Measurements from ENCODE around the gene CYP2W1.
"Not testable (repeated sequence)": the region's sequence is repeated elsewhere in the genome, so short reads cannot be mapped to it uniquely, and the experiment has no call there.

Gene CYP2W1

DNA sequence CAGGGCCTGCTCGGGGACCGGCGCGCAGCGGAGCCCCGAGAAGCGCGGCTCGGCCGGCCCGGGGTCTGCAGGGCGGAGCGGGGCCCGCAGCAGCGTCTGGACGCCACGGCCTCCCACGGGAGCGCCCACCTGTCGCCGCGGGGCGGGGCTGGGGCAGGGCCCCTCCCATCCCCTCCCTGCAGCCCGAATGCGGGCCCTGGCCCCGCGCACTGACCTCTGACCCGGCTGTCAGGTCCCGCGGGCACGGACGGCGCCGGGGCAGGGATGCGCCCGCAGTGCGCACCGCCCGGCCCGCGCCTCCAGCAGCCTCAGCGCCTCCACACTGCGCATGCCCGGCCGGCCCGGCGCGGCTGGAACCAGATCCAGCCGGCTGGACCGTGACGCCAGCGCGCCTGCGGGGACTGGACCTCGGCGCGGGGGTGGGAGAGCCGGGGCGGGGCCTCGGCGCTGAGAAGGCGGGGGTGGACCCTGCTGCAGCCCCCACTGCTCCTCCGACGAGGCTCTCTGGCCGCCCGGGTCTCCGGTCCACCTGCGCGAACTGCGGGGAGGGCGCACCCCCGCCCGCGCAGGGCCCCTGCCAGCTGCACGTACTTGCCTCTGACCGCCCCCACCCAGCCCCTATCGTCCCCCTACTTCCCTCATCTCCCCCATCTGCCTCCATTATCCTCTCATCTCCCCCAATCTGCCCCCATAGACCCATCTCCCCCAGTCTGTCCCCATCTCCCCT lies 45.2 kb downstream of the CYP2W1 start:
- peak; percentile 69 to 73 for DNase-seq (ENCODE audit: low read depth in 2 of 2)

DNA sequence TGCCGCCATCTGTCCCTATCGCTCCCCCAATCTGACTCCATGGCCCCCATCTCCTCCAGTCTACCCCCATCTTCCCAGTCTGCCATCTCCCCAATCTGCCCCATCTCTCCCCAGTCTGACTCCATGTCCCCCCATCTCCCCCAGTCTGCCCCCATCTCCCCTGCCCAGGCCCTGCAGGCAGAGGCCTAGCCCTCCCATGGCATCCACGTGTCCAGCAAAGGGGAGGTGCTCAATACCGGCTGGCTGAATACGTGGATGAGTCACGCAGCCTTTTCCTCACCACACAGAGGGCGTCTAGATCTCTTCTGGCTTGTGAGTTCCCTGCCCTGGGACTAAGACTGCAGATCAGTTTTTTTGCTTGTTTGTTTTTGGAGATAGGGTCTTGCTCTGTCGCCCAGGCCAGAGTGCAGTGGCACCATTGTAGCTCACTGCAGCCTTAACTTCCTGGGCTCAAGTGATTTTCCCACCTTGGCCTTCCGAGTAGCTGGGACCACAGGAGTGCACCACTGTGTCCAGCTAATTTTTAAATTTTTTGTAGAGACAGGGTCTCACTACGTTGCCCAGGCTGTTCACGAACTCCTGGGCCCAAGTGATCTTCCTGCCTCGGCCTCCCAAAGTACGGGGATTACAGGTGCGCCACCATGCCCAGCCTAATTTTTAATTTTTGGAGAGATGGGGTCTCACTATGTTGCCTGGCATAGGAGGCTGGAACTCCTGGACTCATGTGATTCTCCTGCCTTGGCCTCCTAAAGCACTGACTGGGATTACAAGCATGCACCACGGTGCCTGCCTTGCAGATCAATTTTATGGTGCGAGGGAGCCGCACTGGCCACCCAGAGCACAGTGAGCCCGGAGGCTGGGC lies 46.0 kb downstream of the CYP2W1 start:
- DNase-seq (ENCODE audit: low read depth in 2 of 2): peak; percentile 83 to 87

DNA sequence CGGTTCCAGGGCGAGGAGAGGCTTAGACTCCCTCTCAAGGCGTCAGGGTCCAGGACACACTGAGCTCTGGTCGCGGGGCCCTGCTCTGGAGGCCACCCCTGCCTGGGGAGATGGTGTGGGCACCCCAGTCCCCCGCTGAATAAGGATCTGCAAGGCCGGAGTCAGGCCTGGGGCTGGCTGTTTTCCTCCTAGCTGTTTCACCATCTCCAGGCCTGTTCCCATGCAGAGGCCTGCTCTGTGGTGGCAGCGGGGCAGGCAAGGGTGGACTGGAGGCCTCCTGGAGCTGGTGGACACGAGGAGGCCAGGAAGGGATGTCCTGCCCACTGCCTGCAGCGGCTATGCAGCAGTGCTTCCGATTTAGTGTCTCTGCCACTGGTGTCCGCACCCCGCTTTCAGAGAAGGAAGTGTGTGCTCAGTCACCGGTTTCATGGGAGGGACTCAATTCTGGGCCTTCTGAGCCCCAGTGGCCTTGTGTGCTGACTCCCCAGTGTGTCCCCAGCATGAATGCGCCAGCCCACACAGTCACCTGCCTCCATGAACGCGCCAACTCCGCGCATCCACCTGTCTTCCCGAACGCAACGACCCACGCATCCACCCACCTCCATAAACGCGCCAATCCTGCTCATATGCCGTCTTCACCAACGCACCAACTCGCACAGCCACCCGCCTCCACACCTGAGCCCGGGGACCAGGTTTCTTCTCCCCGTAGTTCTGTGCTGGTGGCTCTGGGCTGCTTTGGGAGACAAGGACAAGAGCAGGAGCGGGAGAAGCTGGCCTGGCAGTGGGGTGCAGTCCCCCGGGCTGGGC lies 46.9 kb downstream of the CYP2W1 start:
- DNase-seq (ENCODE audit: low read depth in 2 of 2): no peak

DNA sequence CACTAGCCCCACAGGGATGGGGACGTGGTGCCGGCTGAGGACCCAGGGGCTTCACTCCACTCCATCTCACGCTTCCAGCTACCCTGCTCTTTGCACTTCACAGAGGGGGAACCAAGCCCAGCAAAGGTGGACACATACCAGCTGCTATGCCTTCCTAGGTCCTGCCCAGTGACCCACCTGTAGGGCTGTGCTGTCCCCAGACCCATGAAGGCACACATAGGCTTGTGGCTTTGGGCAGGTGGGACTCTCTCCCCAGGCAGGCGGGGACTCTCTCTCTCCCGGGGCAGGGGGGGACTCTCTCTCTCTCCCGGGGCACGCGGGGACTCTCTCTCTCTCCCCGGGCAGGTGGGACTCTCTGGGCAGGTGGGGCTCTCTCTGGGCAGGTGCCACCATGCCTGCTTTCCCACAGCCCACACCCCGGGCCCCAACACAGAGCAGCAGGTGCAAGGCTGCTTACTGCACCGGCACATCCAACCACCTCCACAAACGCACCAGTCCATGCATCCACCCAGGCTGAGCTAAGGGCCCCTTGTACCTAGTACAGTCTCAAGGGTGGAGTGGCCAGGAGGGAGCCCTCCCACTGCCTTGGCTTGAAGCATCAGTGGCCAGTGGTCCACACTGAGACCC lies 47.6 kb downstream of the CYP2W1 start:
- no peak for DNase-seq (ENCODE audit: low read depth in 2 of 2)

DNA sequence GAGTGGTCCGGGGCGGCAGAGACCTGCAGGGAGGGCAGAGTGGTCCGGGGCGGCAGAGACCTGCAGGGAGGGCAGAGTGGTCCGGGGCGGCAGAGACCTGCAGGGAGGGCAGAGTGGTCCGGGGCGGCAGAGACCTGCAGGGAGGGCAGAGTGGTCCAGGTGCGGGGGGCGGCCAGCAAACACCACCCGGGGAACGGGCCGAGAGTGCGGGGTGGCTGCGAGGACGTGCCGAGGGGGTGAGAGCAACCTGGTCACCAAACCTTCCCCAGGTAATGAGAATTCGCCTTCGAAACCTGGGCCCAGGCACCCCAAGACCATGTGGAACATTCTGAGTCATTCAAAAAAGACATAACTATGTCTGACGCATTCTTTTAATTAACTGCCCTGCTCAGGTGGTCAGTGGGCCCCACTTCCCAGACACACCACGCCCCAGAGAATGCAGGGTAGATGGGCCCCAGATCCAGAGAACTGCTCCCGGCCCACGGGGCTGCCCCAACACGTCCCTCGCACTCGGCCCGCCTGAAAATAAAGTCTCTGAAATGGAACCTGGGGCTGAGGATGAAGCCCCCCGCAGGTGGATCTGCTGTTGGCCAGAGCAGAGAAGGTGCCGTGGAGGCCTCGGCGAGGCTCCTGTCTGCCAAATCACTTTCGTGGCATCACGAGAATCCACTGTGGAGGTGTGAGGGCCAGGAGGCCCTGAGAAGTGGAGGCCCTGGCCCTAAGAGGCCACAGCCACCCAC lies 48.9 kb downstream of the CYP2W1 start:
- DNase-seq (ENCODE audit: low read depth in 2 of 2): no peak

DNA sequence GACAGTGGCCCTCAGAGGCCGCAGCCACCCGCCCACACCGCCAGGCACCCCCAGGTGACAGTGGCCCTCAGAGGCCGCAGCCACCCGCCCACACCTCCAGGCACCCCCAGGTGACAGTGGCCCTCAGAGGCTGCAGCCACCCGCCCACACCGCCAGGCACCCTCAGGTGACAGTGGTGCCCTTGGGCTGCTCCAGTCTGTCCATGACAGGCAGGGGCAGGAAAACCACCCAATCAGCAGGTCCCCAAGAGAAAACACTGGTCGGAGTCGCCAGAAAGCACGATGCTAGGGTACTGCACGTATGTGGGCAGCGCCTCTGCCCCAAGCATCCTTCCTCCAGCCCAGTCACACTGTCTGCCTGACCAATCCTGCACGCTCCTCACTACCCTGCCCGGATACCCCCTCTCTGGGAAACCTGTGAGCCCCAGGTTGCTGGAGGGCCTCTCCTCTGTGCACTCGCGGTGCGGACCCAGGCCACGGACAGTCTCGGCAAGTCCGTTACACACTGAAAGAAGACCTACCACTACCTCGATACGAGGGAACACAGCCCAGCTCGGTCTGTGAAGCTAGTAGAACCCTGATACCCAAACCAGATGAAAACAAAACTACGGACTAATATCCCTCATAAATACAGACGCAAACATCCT lies 49.7 kb downstream of the CYP2W1 start:
- DNase-seq (ENCODE audit: low read depth in 2 of 2): no peak

DNA sequence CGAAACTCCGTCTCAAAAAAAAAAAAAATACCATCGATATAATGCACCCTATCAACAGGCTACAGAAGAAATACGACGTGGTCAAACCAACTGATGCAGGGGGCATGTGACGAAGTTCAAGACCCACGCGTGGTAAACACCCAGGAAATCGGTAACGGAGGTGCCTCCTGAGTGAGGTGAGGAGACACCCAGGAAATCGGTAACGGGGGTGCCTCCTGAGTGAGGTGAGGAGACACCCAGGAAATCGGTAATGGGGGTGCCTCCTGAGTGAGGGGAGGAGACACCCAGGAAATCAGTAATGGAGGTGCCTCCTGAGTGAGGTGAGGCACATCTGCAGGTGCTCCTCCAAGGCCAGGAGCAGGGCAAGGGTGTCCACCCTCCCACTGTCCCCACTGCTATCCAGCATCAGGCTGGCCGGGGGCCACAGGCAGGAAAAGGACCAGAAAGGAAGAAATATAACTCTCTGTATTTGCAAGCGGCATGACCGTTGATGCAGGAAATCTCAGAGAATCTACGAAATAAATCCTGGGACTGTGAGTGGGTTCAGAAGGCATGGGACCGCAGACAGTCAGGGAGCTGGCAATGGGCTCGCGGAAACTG lies 50.7 kb downstream of the CYP2W1 start:
- DNase-seq (ENCODE audit: low read depth in 2 of 2): no peak

DNA sequence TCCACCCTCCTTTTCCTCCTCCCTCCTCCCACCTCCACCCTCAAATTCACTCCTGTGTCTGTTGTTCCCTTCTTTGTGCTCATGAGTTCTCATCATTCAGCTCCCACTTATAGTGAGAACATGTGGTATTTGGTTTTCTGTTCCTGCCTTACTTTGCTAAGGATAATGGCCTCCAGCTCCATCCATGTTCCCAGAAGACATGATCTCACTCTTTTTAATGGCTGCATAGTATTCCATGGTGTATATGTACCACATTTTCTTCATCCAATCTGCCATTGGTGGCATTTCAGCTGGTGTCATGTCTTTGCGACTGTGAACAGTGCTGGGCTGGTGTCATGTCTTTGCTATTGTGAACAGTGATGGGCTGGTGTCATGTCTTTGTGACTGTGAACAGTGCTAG lies 51.8 kb downstream of the CYP2W1 start:
- not testable (repeated sequence) for DNase-seq (ENCODE audit: low read depth in 2 of 2)

DNA sequence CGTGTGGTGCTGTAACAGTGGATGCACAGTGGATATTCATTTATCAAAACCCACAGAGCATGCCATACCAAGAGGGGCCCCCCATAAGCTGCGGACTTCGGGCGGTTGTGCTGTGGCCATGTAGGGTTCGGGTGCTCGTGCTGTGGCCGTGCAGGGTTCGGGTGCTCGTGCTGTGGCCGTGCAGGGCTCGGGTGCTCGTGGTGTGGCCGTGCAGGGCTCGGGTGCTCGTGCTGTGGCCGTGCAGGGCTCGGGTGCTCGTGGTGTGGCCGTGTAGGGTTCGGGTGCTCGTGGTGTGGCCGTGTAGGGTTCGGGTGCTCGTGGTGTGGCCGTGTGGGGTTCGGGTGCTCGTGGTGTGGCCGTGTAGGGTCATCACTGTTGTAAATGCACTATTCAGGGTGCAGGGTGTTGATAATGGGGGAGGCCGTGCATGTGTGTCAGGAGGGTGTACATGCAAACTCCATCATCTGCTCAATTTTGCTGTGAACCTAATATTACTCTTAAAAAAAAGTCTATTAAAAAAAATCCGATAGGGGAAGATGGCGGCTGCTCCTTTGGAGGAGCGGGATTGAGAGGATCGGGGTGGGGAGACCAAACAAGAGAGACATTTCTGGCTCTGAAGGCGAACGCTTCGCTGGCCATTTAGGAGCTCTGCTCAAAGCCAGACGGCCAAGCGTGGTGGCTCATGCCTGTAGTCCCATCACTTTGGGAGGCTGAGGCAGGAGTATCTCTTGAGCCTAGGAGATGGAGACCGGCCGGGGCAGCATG lies 53.4 kb downstream of the CYP2W1 start:
- not testable (repeated sequence) for DNase-seq (ENCODE audit: low read depth in 2 of 2)

Data from fibroblast of skin of left quadriceps (primary cell).